HG03469 (cell line): ENCODE data around the gene MTPN.

Experiments
- ATAC-seq: cut with Tn5 transposase; IDR thresholded peaks from one replicate; pipeline ENCODE4 v1.9.1; 2021; ENCODE audit warnings: mild to moderate bottlenecking, moderate library complexity, moderate number of reproducible peaks; ENCODE audit not compliant: unreplicated experiment

MTPN gene

GRCh38 chr7:135990258-135990657, 13.1 kb upstream of the MTPN start:
- ATAC-seq, result no peak

GRCh38 chr7:135981958-135982646, 4.9 kb upstream of the MTPN start:
- no peak for ATAC-seq

- ATAC-seq, result peak; percentile 76
Measured at GRCh38 chr7:135980665-135981180, 3.6 kb upstream of the MTPN start.

GRCh38 chr7:135980012-135980551, 2.9 kb upstream of the MTPN start:
- ATAC-seq, result peak; percentile 21

GRCh38 chr7:135979471-135980011, 2.4 kb upstream of the MTPN start:
- ATAC-seq, result no peak

- ATAC-seq, result no peak
Measured at GRCh38 chr7:135978624-135979023, 1.5 kb upstream of the MTPN start.

GRCh38 chr7:135977742-135978066, 545 bp upstream of the MTPN start:
- ATAC-seq, result no peak

GRCh38 chr7:135976312-135977006, 700 bp downstream of the MTPN start:
- ATAC-seq, result peak; percentile 14

- no peak for ATAC-seq
Measured at GRCh38 chr7:135975166-135975565, 2.0 kb downstream of the MTPN start.

- no peak for ATAC-seq
Measured at GRCh38 chr7:135974667-135975066, 2.5 kb downstream of the MTPN start.

GRCh38 chr7:135971366-135971725, 5.8 kb downstream of the MTPN start:
- ATAC-seq, result no peak

GRCh38 chr7:135970682-135971365, 6.3 kb downstream of the MTPN start:
- peak; percentile 75 for ATAC-seq

GRCh38 chr7:135970045-135970444, 7.1 kb downstream of the MTPN start:
- no peak for ATAC-seq

GRCh38 chr7:135966341-135967043, 10.7 kb downstream of the MTPN start:
- no peak for ATAC-seq

- ATAC-seq, result peak; percentile 48
Measured at GRCh38 chr7:135965602-135966001, 11.6 kb downstream of the MTPN start.

GRCh38 chr7:135964791-135965190, 12.4 kb downstream of the MTPN start:
- ATAC-seq, result no peak

- no peak for ATAC-seq
Measured at GRCh38 chr7:135964274-135964673, 12.9 kb downstream of the MTPN start.

- no peak for ATAC-seq
Measured at GRCh38 chr7:135962802-135963201, 14.4 kb downstream of the MTPN start.

GRCh38 chr7:135960709-135961451, 16.3 kb downstream of the MTPN start:
- ATAC-seq, result no peak
